OCI-LY7 (cell line): ENCODE results near the gene RUVBL1. TPM values are rescaled to one million over a fixed set of nuclear protein-coding genes. Genes with fewer than 3 reads are reported as not detected.

Experiments used
- BruUV-seq: library from RNA; stranded (reverse); fragments of 400-500 nt; replicated peaks from 2 replicates; lab custom pipeline; 2021; lab: Mats Ljungman, UMichigan
- CTCF ChIA-PET: fragments of 300-600 bp; sonication (Branson Sonifier 250); formaldehyde crosslinking; loops from one replicate; lab custom pipeline; 2022; ENCODE audit warnings: antibody characterized with exemption; ENCODE audit not compliant: unreplicated experiment; lab: Charles Lee
- POLR2A ChIA-PET: fragments of 300-600 bp; sonication (Branson Sonifier 250); formaldehyde crosslinking; loops from one replicate; lab custom pipeline; 2022; ENCODE audit warnings: antibody characterized with exemption; lab: Charles Lee
- DNase-seq: peaks from one replicate; pipeline ENCODE4 v3.0.0-alpha.2; 2015; ENCODE audit warnings: low spot score
- H2AFZ ChIP-seq: fragments of 200-600 bp; sonication (generic), shearing (Covaris generic); 2 replicates; pipeline ENCODE4 v1.6.1; 2014; ENCODE audit warnings: mild to moderate bottlenecking, antibody characterized with exemption, low read length, moderate library complexity
- H3K27ac ChIP-seq: fragments of 200-600 bp; sonication (generic); 2 replicates; pipeline ENCODE4 v1.5.1; 2014; ENCODE audit warnings: mixed run types, low read depth, mild to moderate bottlenecking, moderate library complexity, low read length, inconsistent platforms; ENCODE audit not compliant: poor library complexity, severe bottlenecking
- H3K36me3 ChIP-seq: fragments of 200-600 bp; sonication (generic); 2 replicates; pipeline ENCODE4 v1.6.1; 2014; ENCODE audit warnings: mild to moderate bottlenecking, antibody characterized with exemption, low read length, moderate library complexity, mixed read lengths; ENCODE audit not compliant: insufficient read depth
- H3K4me1 ChIP-seq: fragments of 200-600 bp; sonication (generic); 2 replicates; pipeline ENCODE4 v1.5.1; 2014; ENCODE audit warnings: mild to moderate bottlenecking, low read length; ENCODE audit not compliant: insufficient read depth, poor library complexity, severe bottlenecking
- H3K4me2 ChIP-seq: fragments of 200-600 bp; sonication (generic); 2 replicates; pipeline ENCODE4 v1.6.1; 2014; ENCODE audit warnings: mild to moderate bottlenecking, low read length
- H3K4me3 ChIP-seq: fragments of 200-600 bp; sonication (generic); 2 replicates; pipeline ENCODE4 v1.5.1; 2014; ENCODE audit warnings: mild to moderate bottlenecking, low read depth, low read length; ENCODE audit not compliant: poor library complexity, severe bottlenecking
- H3K79me2 ChIP-seq: fragments of 200-600 bp; sonication (generic); 2 replicates; pipeline ENCODE4 v1.6.1; 2016; ENCODE audit warnings: low read depth, mild to moderate bottlenecking, low read length, moderate library complexity, mixed read lengths; ENCODE audit not compliant: insufficient read depth
- H3K9me2 ChIP-seq: fragments of 200-600 bp; sonication (generic); 2 replicates; pipeline ENCODE4 v1.6.1; 2016; ENCODE audit warnings: mild to moderate bottlenecking, low read length, mixed read lengths; ENCODE audit not compliant: insufficient read depth
- H3K9me3 ChIP-seq: fragments of 200-600 bp; sonication (generic); 2 replicates; pipeline ENCODE4 v1.6.1; 2014; ENCODE audit warnings: mild to moderate bottlenecking, mixed run types, low read length, mixed read lengths
- H4K20me1 ChIP-seq: fragments of 200-600 bp; sonication (generic); 2 replicates; pipeline ENCODE4 v1.6.1; 2014; ENCODE audit warnings: mild to moderate bottlenecking, antibody characterized with exemption, low read length, moderate library complexity, mixed read lengths; ENCODE audit not compliant: insufficient read depth
- CTCF ChIP-seq: fragments of 200-600 bp; sonication (generic); conservative IDR thresholded peaks from 2 replicates; pipeline ENCODE4 v1.5.1; 2014; ENCODE audit warnings: mild to moderate bottlenecking, antibody characterized with exemption, low read length, moderate library complexity, mixed read lengths
- EZH2phosphoT487 ChIP-seq: fragments of 200-600 bp; sonication (generic); IDR thresholded peaks from 2 replicates; pipeline ENCODE4 v1.6.1; 2018; ENCODE audit warnings: low read depth, borderline replicate concordance, mild to moderate bottlenecking, mixed run types, antibody characterized with exemption, low read length, moderate library complexity, mixed read lengths
- intact Hi-C: fragments of 100-400 bp; cut with micrococcal nuclease; formaldehyde crosslinking; loops from one replicate; pipeline ENCODE4 v1.10.0; 2022; ENCODE audit not compliant: unreplicated experiment
- total RNA-seq, 2 experiments: library from RNA; depleted of rRNA in 1 of 2; stranded (reverse); fragments of >200 nt in 1 of 2; shearing (Covaris generic) in 1 of 2; gene quantifications; 2 replicates each; pipeline ENCODE4 v1.2.3, GENCODE V29; 2014 to 2022

The RUVBL1 gene
- total RNA-seq, 2 experiments from 2014 or later = 91.4 to 103 TPM

- CTCF ChIA-PET = no interaction called here
- Histone ChIP-seq H3K4me1 (no peaks in the 10 kb centered on the region), H3K79me2 (no peaks in the 10 kb centered on the region), H4K20me1 (no peaks in the 10 kb centered on the region), H3K36me3 (no peaks in the 10 kb centered on the region), H3K9me3 (no peaks in the 10 kb centered on the region), H3K27ac (no peak overlapping the region), H3K4me2 (no peak overlapping the region), H2AFZ (no peak overlapping the region), H3K9me2 (no peaks in the 10 kb centered on the region), H3K4me3 (no peak overlapping the region)
- intact Hi-C loops = no loop called here
- no peak for DNase-seq
- POLR2A ChIA-PET = interaction anchor here (1.1 kb wide), 1 partner anchor 9 kb away, joined by 3 read pairs; no protein-coding TSS in a partner anchor
- no TSS peak for BruUV-seq
- TF ChIP-seq EZH2phosphoT487 (no peak), CTCF (no peak)
Observed at GRCh38 chr3:128041344-128041743, 82.3 kb downstream of the RUVBL1 start.

GRCh38 chr3:128040660-128041059, 83.0 kb downstream of the RUVBL1 start:
- Histone ChIP-seq H3K4me1 (no peaks in the 10 kb centered on the region), H3K4me2 (no peak overlapping the region), H3K4me3 (no peak overlapping the region), H3K9me3 (no peaks in the 10 kb centered on the region), H3K27ac (no peak overlapping the region), H4K20me1 (no peaks in the 10 kb centered on the region), H2AFZ (no peak overlapping the region), H3K79me2 (no peaks in the 10 kb centered on the region), H3K36me3 (no peaks in the 10 kb centered on the region), H3K9me2 (no peaks in the 10 kb centered on the region)
- BruUV-seq = no TSS peak
- no peak for DNase-seq
- ChIA-PET POLR2A (interaction anchor here (0.6 kb wide), 1 partner anchor 940 kb away, joined by 3 read pairs; no protein-coding TSS in a partner anchor), CTCF (no interaction called here)
- intact Hi-C loops = no loop called here
- TF ChIP-seq EZH2phosphoT487 (no peak), CTCF (no peak)

- Histone ChIP-seq H3K4me3 (no peak overlapping the region), H3K27ac (no peak overlapping the region), H3K4me2 (no peak overlapping the region), H3K36me3 (no peaks in the 10 kb centered on the region), H4K20me1 (no peaks in the 10 kb centered on the region), H3K9me3 (no peaks in the 10 kb centered on the region), H3K4me1 (no peaks in the 10 kb centered on the region), H2AFZ (no peak overlapping the region), H3K79me2 (no peaks in the 10 kb centered on the region), H3K9me2 (no peaks in the 10 kb centered on the region)
- ChIA-PET CTCF (no interaction called here), POLR2A (interaction anchor here (0.6 kb wide), 1 partner anchor 940 kb away, joined by 3 read pairs; no protein-coding TSS in a partner anchor)
- no peak for DNase-seq
- no peak for TF ChIP-seq CTCF
- no peak for TF ChIP-seq EZH2phosphoT487
- no TSS peak for BruUV-seq
- intact Hi-C loops = no loop called here
Observed at GRCh38 chr3:128040041-128040440, 83.6 kb downstream of the RUVBL1 start.
